HFF-Myc (cell line): ENCODE results near the gene DYNC1I1.

Experiments
- DNase-seq: peaks from one replicate; pipeline ENCODE4 v3.0.0-alpha.2; 2011; ENCODE audit warnings: low read depth; ENCODE audit errors: extremely low read depth
- H3K4me3 ChIP-seq: replicated peaks from 2 replicates; pipeline ENCODE4 v1.5.1; 2011; ENCODE audit warnings: low read depth, mild to moderate bottlenecking, control low read depth, low read length
- CTCF ChIP-seq: IDR thresholded peaks from 2 replicates; pipeline ENCODE4 v1.5.1; 2012; ENCODE audit warnings: mild to moderate bottlenecking, low read depth, low read length, control low read depth; ENCODE audit errors: missing control alignments

DYNC1I1 gene

GRCh38 chr7:96059075-96059474 lies 286.7 kb downstream of the DYNC1I1 start:
- no peak for DNase-seq
- H3K4me3 ChIP-seq, result no peak overlapping the region
- TF ChIP-seq CTCF, result no peak

- TF ChIP-seq CTCF, result no peak
- DNase-seq, result no peak
- H3K4me3 ChIP-seq, result no peak overlapping the region
Observed at GRCh38 chr7:96061009-96061408, 288.7 kb downstream of the DYNC1I1 start.

GRCh38 chr7:96061844-96062243 lies 289.5 kb downstream of the DYNC1I1 start:
- DNase-seq, result no peak
- no peak for TF ChIP-seq CTCF
- no peak overlapping the region for H3K4me3 ChIP-seq

GRCh38 chr7:96067321-96067720 lies 295.0 kb downstream of the DYNC1I1 start:
- no peak overlapping the region for H3K4me3 ChIP-seq
- DNase-seq, result no peak
- TF ChIP-seq CTCF, result no peak

- no peak overlapping the region for H3K4me3 ChIP-seq
- TF ChIP-seq CTCF, result no peak
- DNase-seq, result no peak
Observed at GRCh38 chr7:96069401-96069800, 297.0 kb downstream of the DYNC1I1 start.

- H3K4me3 ChIP-seq, result no peak overlapping the region
- no peak for DNase-seq
- TF ChIP-seq CTCF, result no peak
Observed at GRCh38 chr7:96074871-96075270, 302.5 kb downstream of the DYNC1I1 start.
